Measurements from ENCODE around the gene LMCD1. TPM values are rescaled to one million over a fixed set of nuclear protein-coding genes. Genes with fewer than 3 reads are reported as not detected.

LMCD1 gene
- polyA plus RNA-seq, 3 donors = 0.09 to 0.51 TPM; not detected in 1

DNA sequence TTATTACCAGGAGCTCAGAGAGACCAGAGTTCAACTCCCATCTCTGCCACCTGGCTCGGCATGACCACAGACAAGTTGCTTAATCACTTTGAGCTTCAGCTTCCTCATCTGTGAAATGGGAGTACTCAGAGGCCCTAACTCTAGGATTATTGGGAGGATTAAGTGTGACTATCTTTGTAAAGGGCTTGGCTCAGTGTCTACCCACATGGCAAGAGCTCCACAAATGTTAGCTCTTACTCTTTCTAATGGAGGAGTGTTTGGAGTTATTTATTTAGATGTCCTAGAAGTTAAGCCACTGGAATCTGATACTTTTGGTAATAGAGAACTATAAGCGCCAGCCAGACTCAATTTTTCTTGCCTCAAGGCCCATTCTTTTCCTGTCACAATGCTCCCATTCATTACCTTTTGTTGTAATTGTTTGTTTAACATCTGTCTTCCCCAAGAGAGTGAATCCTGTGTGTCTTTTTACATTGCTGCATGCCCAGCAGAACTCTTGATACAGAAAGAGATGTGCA lies 12.3 kb upstream of the LMCD1 start:
- Histone ChIP-seq H3K4me1 (ENCODE audit: control insufficient read depth in 1 of 2, insufficient read depth in 2 of 2, low read length in 2 of 2) (peaks cover 20 to 26% of the 10 kb centered on the region in 2 donors), H3K9ac (ENCODE audit: insufficient read depth, low read length, poor library complexity, severe bottlenecking) (no peak overlapping the region), H3K4me3 (replicated peaks in 1 of 3; ENCODE audit: low read depth in 2 of 3, low read length in 3 of 3) (no peak overlapping the region), H3K9me3 (replicated peaks in 1 of 2; ENCODE audit: control insufficient read depth in 1 of 2, insufficient read depth in 1 of 2, low read length in 2 of 2) (no peaks in the 10 kb centered on the region), H3K36me3 (replicated peaks in 1 of 2; ENCODE audit: control insufficient read depth in 1 of 2, insufficient read depth in 2 of 2, low read length in 2 of 2) (no peaks in the 10 kb centered on the region), H3K79me2 (ENCODE audit: insufficient read depth, low read length) (no peaks in the 10 kb centered on the region), H3K27ac (ENCODE audit: low read depth in 1 of 2, low read length in 2 of 2) (no peak overlapping the region), H4K20me1 (ENCODE audit: insufficient read depth, low read length) (no peaks in the 10 kb centered on the region), H3K4me2 (replicated peaks; ENCODE audit: extremely low read depth, low read length, poor library complexity, severe bottlenecking) (no peak overlapping the region), H2AFZ (ENCODE audit: insufficient read depth, low read depth, low read length, poor library complexity, severe bottlenecking) (no peak overlapping the region), H3K27me3 (ENCODE audit: control insufficient read depth in 2 of 2, insufficient read depth in 2 of 2, low read length in 2 of 2) (no peaks in the 10 kb centered on the region)
- intact Hi-C loops (cut with micrococcal nuclease) = no loop called here
- Mint-ChIP-seq H3K4me1 (peaks cover 23% of the 10 kb centered on the region), H3K4me3 (no peak overlapping the region), H3K9me3 (peaks cover 0 to 3% (median 2%) of the 10 kb centered on the region in 7 donors), H3K27me3 (ENCODE audit: low read depth in 3 of 3) (peaks cover 0 to 3% (median 0%) of the 10 kb centered on the region in 3 donors), H3K36me3 (no peaks in the 10 kb centered on the region), H3K27ac (peak overlapping the region in 3 of 7 donors; percentile 44 to 50 (median 47))
- no CpG with 5 or more reads among the region's 2 CpGs for WGBS (ENCODE audit: insufficient coverage)
- no peak for DNase-seq
- TF ChIP-seq, protein P1, sequence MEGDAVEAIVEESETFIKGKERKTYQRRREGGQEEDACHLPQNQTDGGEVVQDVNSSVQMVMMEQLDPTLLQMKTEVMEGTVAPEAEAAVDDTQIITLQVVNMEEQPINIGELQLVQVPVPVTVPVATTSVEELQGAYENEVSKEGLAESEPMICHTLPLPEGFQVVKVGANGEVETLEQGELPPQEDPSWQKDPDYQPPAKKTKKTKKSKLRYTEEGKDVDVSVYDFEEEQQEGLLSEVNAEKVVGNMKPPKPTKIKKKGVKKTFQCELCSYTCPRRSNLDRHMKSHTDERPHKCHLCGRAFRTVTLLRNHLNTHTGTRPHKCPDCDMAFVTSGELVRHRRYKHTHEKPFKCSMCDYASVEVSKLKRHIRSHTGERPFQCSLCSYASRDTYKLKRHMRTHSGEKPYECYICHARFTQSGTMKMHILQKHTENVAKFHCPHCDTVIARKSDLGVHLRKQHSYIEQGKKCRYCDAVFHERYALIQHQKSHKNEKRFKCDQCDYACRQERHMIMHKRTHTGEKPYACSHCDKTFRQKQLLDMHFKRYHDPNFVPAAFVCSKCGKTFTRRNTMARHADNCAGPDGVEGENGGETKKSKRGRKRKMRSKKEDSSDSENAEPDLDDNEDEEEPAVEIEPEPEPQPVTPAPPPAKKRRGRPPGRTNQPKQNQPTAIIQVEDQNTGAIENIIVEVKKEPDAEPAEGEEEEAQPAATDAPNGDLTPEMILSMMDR (IDR thresholded peaks at IDR 0.05) = no peak

DNA sequence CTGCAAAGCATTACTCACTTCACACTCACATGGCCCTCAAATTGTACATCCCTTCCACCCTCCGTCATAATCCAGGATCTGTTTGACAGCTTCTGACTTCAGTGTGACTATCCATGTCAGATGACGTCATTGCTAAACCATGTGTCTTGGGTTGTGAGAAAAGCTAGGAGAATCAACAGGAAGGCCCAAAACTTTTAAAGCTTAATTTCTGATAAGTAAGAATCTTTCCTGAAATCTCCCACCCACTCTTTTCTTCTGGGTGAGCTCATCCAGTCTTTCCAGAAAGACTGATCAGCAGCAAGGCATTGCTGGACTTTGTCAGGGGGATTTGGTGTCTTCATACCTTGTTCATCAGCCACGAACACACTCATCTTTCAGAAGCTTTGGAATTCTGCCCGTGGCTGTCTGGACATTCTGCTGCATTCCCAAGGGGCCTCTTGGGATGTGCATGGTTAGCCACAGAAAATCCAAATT lies 11.5 kb upstream of the LMCD1 start:
- no peak overlapping the region for H2AFZ ChIP-seq (ENCODE audit: insufficient read depth, low read depth, low read length, poor library complexity, severe bottlenecking)
- no peaks in the 10 kb centered on the region for H3K9me3 ChIP-seq (replicated peaks in 1 of 2; ENCODE audit: control insufficient read depth in 1 of 2, insufficient read depth in 1 of 2, low read length in 2 of 2)
- no peak for DNase-seq
- H3K36me3 ChIP-seq (replicated peaks in 1 of 2; ENCODE audit: control insufficient read depth in 1 of 2, insufficient read depth in 2 of 2, low read length in 2 of 2) = no peaks in the 10 kb centered on the region
- TF ChIP-seq, protein P1 (IDR thresholded peaks at IDR 0.05) = no peak
- Mint-ChIP-seq H3K4me1 (peaks cover 23% of the 10 kb centered on the region), H3K27me3 (ENCODE audit: low read depth in 3 of 3) (peaks cover 0 to 3% (median 0%) of the 10 kb centered on the region in 3 donors), H3K9me3 (peaks cover 0 to 2% (median 1%) of the 10 kb centered on the region in 7 donors), H3K4me3 (no peak overlapping the region), H3K27ac (no peak overlapping the region), H3K36me3 (no peaks in the 10 kb centered on the region)
- no peaks in the 10 kb centered on the region for H3K79me2 ChIP-seq (ENCODE audit: insufficient read depth, low read length)
- intact Hi-C loops (cut with micrococcal nuclease) = no loop called here
- WGBS (ENCODE audit: insufficient coverage) = 100% methylated on average over 2 of the region's 4 CpGs
- no peak overlapping the region for H3K27ac ChIP-seq (ENCODE audit: low read depth in 1 of 2, low read length in 2 of 2)
- H3K27me3 ChIP-seq (ENCODE audit: control insufficient read depth in 2 of 2, insufficient read depth in 2 of 2, low read length in 2 of 2) = no peaks in the 10 kb centered on the region
- no peak overlapping the region for H3K9ac ChIP-seq (ENCODE audit: insufficient read depth, low read length, poor library complexity, severe bottlenecking)
- H3K4me2 ChIP-seq (replicated peaks; ENCODE audit: extremely low read depth, low read length, poor library complexity, severe bottlenecking) = no peak overlapping the region
- peaks cover 20 to 26% of the 10 kb centered on the region in 2 donors for H3K4me1 ChIP-seq (ENCODE audit: control insufficient read depth in 1 of 2, insufficient read depth in 2 of 2, low read length in 2 of 2)
- H4K20me1 ChIP-seq (ENCODE audit: insufficient read depth, low read length) = no peaks in the 10 kb centered on the region
- no peak overlapping the region for H3K4me3 ChIP-seq (replicated peaks in 1 of 3; ENCODE audit: low read depth in 2 of 3, low read length in 3 of 3)

Measured in CD14-positive monocyte (primary cell).